ENCODE measurements around the gene TPST2. TPM values are rescaled to one million over a fixed set of nuclear protein-coding genes. Genes with fewer than 3 reads are reported as not detected.

The TPST2 gene
- total RNA-seq, 1 donor from 2014 or later = 10.7 TPM

GRCh38 chr22:26631282-26631681, 41.4 kb upstream of the TPST2 start:
- Mint-ChIP-seq H3K36me3 (ENCODE audit: low read depth) (no peaks in the 10 kb centered on the region), H3K4me3 (no peak overlapping the region), H3K9me3 (peaks cover 3% of the 10 kb centered on the region), H3K27me3 (ENCODE audit: low read depth) (peaks cover 37% of the 10 kb centered on the region), H3K4me1 (peaks cover 7% of the 10 kb centered on the region), H3K27ac (ENCODE audit: unreplicated experiment) (no peak overlapping the region)
- no peak for TF ChIP-seq CTCF (conservative IDR thresholded peaks at IDR 0.05)
- DNase-seq (ENCODE audit: low read depth, low spot score) = no peak

GRCh38 chr22:26629988-26630761, 40.2 kb upstream of the TPST2 start:
- no peak overlapping the region for H3K4me3 Mint-ChIP-seq
- peaks cover 7% of the 10 kb centered on the region for H3K4me1 Mint-ChIP-seq
- H3K27ac Mint-ChIP-seq (ENCODE audit: unreplicated experiment) = no peak overlapping the region
- peaks cover 32% of the 10 kb centered on the region for H3K27me3 Mint-ChIP-seq (ENCODE audit: low read depth)
- no peak for DNase-seq (ENCODE audit: low read depth, low spot score)
- no peak for TF ChIP-seq CTCF (conservative IDR thresholded peaks at IDR 0.05)
- H3K9me3 Mint-ChIP-seq = peaks cover 3% of the 10 kb centered on the region
- H3K36me3 Mint-ChIP-seq (ENCODE audit: low read depth) = no peaks in the 10 kb centered on the region

- Mint-ChIP-seq H3K27me3 (ENCODE audit: low read depth) (peaks cover 32% of the 10 kb centered on the region), H3K9me3 (peaks cover 3% of the 10 kb centered on the region), H3K27ac (ENCODE audit: unreplicated experiment) (no peak overlapping the region), H3K4me3 (no peak overlapping the region), H3K36me3 (ENCODE audit: low read depth) (no peaks in the 10 kb centered on the region), H3K4me1 (no peaks in the 10 kb centered on the region)
- DNase-seq (ENCODE audit: low read depth, low spot score) = no peak
- TF ChIP-seq CTCF (conservative IDR thresholded peaks at IDR 0.05) = no peak
Observed at GRCh38 chr22:26624803-26625202, 34.9 kb upstream of the TPST2 start.

GRCh38 chr22:26623984-26624383, 34.1 kb upstream of the TPST2 start:
- peaks cover 3% of the 10 kb centered on the region for H3K9me3 Mint-ChIP-seq
- no peaks in the 10 kb centered on the region for H3K4me1 Mint-ChIP-seq
- no peak for DNase-seq (ENCODE audit: low read depth, low spot score)
- TF ChIP-seq CTCF (conservative IDR thresholded peaks at IDR 0.05) = no peak
- H3K27me3 Mint-ChIP-seq (ENCODE audit: low read depth) = peaks cover 32% of the 10 kb centered on the region
- no peaks in the 10 kb centered on the region for H3K36me3 Mint-ChIP-seq (ENCODE audit: low read depth)
- H3K4me3 Mint-ChIP-seq = no peak overlapping the region
- H3K27ac Mint-ChIP-seq (ENCODE audit: unreplicated experiment) = no peak overlapping the region

GRCh38 chr22:26621663-26622062, 31.7 kb upstream of the TPST2 start, which contains the start of gene CRYBA4:
CRYBA4 (plus strand) TSS chr22:26621963; CDS start chr22:26622597, 634 bp downstream.
- Mint-ChIP-seq H3K4me3 (no peak within 1 kb of the TSS), H3K9me3 (no peaks in the 10 kb centered on the region), H3K36me3 (ENCODE audit: low read depth) (no peaks in the 10 kb centered on the region), H3K27me3 (ENCODE audit: low read depth) (peaks cover 32% of the 10 kb centered on the region), H3K4me1 (peaks cover 6% of the 10 kb centered on the region), H3K27ac (ENCODE audit: unreplicated experiment) (no peak within 1 kb of the TSS)
- no peak for TF ChIP-seq CTCF (conservative IDR thresholded peaks at IDR 0.05)
- DNase-seq (ENCODE audit: low read depth, low spot score) = no peak
